ENCODE measurements around the gene IGF1. TPM values are rescaled to one million over a fixed set of nuclear protein-coding genes. Genes with fewer than 3 reads are reported as not detected.

Gene IGF1
- total RNA-seq, 1 experiment from 2014 or later = not detected

DNA sequence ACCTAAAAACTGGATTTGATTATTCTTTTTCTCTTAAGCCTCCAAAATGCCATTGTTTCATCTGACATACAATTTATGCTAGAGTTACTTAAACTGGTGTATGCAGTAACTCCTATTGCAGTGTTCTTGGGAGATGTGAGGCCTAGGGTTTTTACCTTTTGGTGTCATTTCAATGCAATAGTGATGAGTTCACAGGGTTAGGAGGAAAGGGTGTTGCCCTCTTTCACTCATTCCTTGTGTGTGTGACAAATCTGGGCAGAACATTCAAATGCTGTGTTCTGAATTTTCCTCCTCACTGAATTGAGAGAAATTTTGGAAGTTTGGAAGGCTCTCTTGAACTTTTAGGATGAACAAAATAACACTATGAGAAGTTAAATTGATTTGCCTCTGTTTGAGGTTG, 69.9 kb downstream of the IGF1 start:
- Mint-ChIP-seq H3K36me3 (no peaks in the 10 kb centered on the region), H3K4me1 (0 out of 2 replicates have a peak, but pooled peaks cover 7% of the 10 kb centered on the region), H3K4me3 (no peak overlapping the region), H3K9me3 (peaks cover 4% of the 10 kb centered on the region), H3K27ac (no peak overlapping the region), H3K27me3 (ENCODE audit: low read depth) (no peaks in the 10 kb centered on the region)
- TF ChIP-seq GRHL2 (CRISPR knock-in tag; IDR thresholded peaks at IDR 0.05; ENCODE audit: insufficient replicate concordance, severe bottlenecking) = no peak
- TF ChIP-seq NFATC4 (CRISPR knock-in tag; IDR thresholded peaks at IDR 0.05) = no peak
- TF ChIP-seq OVOL2 (CRISPR knock-in tag; IDR thresholded peaks at IDR 0.05; ENCODE audit: borderline replicate concordance) = no peak
- TF ChIP-seq RORB (CRISPR knock-in tag; IDR thresholded peaks at IDR 0.05) = no peak
- TF ChIP-seq, protein P1, sequence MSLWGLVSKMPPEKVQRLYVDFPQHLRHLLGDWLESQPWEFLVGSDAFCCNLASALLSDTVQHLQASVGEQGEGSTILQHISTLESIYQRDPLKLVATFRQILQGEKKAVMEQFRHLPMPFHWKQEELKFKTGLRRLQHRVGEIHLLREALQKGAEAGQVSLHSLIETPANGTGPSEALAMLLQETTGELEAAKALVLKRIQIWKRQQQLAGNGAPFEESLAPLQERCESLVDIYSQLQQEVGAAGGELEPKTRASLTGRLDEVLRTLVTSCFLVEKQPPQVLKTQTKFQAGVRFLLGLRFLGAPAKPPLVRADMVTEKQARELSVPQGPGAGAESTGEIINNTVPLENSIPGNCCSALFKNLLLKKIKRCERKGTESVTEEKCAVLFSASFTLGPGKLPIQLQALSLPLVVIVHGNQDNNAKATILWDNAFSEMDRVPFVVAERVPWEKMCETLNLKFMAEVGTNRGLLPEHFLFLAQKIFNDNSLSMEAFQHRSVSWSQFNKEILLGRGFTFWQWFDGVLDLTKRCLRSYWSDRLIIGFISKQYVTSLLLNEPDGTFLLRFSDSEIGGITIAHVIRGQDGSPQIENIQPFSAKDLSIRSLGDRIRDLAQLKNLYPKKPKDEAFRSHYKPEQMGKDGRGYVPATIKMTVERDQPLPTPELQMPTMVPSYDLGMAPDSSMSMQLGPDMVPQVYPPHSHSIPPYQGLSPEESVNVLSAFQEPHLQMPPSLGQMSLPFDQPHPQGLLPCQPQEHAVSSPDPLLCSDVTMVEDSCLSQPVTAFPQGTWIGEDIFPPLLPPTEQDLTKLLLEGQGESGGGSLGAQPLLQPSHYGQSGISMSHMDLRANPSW (CRISPR knock-in tag; conservative IDR thresholded peaks at IDR 0.05; ENCODE audit: low read depth) = no peak
- TF ChIP-seq ZSCAN18 (CRISPR knock-in tag; IDR thresholded peaks at IDR 0.05) = no peak
- no peak for TF ChIP-seq ZNF416 (CRISPR knock-in tag; IDR thresholded peaks at IDR 0.05)
- TF ChIP-seq ZNF121 (CRISPR knock-in tag; IDR thresholded peaks at IDR 0.05) = no peak
- TF ChIP-seq, protein P2, sequence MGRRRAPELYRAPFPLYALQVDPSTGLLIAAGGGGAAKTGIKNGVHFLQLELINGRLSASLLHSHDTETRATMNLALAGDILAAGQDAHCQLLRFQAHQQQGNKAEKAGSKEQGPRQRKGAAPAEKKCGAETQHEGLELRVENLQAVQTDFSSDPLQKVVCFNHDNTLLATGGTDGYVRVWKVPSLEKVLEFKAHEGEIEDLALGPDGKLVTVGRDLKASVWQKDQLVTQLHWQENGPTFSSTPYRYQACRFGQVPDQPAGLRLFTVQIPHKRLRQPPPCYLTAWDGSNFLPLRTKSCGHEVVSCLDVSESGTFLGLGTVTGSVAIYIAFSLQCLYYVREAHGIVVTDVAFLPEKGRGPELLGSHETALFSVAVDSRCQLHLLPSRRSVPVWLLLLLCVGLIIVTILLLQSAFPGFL (CRISPR knock-in tag; IDR thresholded peaks at IDR 0.05; ENCODE audit: borderline replicate concordance) = no peak
- no peak for TF ChIP-seq SMAD4 (CRISPR knock-in tag; IDR thresholded peaks at IDR 0.05)
- no peak for TF ChIP-seq AR (CRISPR knock-in tag; IDR thresholded peaks at IDR 0.05)
- TF ChIP-seq USF2 (CRISPR knock-in tag; IDR thresholded peaks at IDR 0.05) = no peak
- no peak for TF ChIP-seq ZNF232 (CRISPR knock-in tag; IDR thresholded peaks at IDR 0.05)
- no peak for TF ChIP-seq FOXK1 (CRISPR knock-in tag; IDR thresholded peaks at IDR 0.05)
- no peak for TF ChIP-seq IRF1 (CRISPR knock-in tag; IDR thresholded peaks at IDR 0.05)
- TF ChIP-seq, protein P3, sequence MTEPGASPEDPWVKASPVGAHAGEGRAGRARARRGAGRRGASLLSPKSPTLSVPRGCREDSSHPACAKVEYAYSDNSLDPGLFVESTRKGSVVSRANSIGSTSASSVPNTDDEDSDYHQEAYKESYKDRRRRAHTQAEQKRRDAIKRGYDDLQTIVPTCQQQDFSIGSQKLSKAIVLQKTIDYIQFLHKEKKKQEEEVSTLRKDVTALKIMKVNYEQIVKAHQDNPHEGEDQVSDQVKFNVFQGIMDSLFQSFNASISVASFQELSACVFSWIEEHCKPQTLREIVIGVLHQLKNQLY (CRISPR knock-in tag; IDR thresholded peaks at IDR 0.05) = no peak
- no peak for TF ChIP-seq JUN (CRISPR knock-in tag; IDR thresholded peaks at IDR 0.05)
- no peak for TF ChIP-seq PRRX2 (CRISPR knock-in tag; IDR thresholded peaks at IDR 0.05)
- DNase-seq (ENCODE audit: low spot score) (no peak), ATAC-seq (no peak)
- CTCF ChIA-PET = no interaction called here
- POLR2A ChIA-PET = no interaction called here

All from WTC11 (cell line).